Muscle of back (tissue), 11 donors: ENCODE measurements around the gene MYOF. TPM values are rescaled to one million over a fixed set of nuclear protein-coding genes. Genes with fewer than 3 reads are reported as not detected.
"Not testable (repeated sequence)": the region's sequence is repeated elsewhere in the genome, so short reads cannot be mapped to it uniquely, and the experiment has no call there.

ENCODE experiments used
- DNase-seq, 3 donors: peaks; one replicate each; pipeline versions ENCODE4 v3.0.0 to v3.0.0-alpha.2; 2013
- polyA plus RNA-seq, 10 donors: library from polyadenylated mRNA; unstranded; fragments of 120-200 nt; gene quantifications; one replicate each; pipeline ENCODE4 v1.2.1, GENCODE V29; 2013; ENCODE audit not compliant: insufficient read length in 10 of 10

MYOF gene
- polyA plus RNA-seq, 10 donors: 41.5 to 94.2 (median 59.9) TPM

DNA sequence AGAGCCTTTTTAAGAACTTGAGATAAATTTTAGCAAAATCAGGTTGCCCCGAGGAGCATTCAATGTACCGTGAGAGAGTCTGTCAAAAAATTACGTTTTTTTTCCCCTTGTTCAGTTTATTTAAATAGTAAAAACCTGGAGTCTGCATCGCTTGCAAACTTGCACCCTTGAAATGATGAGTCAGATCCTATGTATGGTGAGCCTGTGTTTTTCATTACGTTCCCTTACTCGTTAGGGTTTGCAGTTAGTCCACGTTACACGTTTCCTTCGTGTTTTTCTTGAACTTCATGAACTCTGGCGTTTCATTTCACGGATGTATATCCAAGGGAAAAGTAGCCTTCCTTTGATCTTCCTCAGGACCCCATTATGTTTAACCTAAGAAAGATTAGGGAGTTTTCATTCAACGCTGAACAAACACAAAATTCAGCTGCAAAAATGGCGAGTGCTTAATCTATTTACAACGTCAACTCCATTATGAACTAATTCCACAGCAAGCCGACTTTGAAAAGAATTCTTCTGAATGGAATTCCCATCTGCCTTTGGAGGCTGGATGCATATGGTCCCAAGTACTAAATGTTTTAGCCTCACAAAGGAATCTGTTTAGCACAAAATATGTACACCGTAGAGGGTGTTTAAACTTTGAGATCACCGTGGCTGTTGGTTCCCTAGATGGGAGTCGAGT lies 182.4 kb downstream of the MYOF start:
- peak in 2 of 3 donors; percentile 18 to 45 for DNase-seq

DNA sequence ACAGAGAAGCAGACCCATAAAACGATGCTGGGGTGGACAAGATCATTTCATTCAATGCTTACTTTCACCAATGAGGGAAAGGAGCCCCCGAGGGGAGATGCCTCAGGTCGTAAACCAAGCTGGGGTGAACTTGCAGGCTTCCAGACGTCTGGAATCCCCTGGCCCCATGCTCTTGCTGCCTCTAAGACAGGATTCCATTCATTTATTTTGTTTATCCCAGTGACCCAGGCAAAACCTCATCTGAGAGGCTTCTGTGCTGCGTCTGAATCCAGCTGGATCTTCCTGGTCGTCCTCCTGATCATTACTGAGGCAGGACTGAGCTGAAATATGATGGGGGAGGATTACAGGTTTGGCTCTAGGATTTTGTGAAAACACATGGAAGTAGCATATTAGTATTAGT lies 182.9 kb downstream of the MYOF start:
- peak in 1 of 3 donors; percentile 17 for DNase-seq

DNA sequence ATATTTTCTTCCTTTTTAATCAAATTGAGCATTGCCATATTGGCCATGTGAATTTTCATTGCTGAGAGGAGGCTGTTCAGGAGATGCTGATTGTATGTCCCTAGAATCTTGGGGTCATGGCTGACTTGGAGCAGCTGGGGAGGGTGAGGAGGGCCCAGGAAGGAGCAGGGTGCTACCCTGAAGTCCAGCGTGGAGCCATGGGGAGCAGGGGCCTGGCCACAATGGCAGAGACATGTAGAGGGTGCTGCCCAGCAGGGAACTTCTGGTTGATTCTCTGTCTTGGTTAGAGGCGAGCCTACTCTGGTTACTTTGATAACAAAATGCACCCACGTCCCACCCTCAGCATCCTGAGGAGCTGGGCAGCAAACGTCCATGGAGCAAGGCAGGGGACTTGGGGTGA lies 186.0 kb downstream of the MYOF start:
- DNase-seq: no peak

DNA sequence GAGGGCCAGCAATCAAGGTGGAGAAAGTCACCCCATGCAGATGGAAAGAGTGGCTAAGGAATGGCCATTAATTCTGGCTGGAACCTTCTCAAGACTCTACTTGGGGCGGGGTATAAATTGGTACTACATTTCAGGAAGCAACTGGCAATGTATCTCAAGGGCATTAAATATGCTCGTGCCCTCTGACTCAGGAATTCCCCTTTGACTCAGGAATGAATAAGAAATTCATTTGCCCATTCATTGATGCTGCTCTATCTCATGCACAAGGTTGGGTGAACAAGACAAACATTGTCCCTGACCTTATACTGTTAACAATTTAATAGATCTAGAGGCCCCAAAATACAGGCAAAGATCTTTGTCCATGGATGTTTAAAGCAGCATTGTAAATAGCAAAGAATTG lies 188.1 kb downstream of the MYOF start:
- no peak for DNase-seq

DNA sequence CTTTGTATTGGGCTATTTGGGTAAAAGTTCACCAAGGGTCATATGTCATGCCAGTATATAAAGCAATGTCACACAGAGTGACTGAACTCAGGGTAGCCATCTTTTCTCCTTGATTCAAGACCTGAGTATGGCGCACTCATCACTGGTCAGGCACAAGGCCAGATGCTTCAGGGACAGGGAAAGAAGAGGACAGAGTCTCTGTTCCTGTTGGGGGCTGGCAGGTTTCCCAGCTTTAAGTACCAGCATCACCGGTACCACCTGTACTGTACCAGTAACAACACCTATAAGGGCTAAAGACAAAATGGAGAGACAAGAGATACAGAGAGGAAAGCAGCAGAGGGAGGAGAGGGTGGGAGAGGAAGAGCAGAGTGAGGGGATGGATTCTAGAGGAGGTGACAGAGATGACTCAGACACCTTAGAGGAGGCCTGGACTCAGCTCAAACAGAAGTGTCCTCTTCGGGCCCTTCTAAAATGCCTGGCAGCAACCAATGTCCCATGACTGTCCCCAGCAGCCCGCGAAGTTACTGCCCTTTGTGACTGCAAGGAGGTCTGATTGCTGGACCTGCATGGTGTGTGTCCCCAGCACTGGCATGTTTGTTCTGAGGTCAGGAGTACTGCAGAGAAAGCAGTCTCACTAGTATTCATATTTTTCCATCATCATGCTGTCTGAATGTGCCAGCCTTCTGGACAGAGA lies 191.3 kb downstream of the MYOF start:
- no peak for DNase-seq

DNA sequence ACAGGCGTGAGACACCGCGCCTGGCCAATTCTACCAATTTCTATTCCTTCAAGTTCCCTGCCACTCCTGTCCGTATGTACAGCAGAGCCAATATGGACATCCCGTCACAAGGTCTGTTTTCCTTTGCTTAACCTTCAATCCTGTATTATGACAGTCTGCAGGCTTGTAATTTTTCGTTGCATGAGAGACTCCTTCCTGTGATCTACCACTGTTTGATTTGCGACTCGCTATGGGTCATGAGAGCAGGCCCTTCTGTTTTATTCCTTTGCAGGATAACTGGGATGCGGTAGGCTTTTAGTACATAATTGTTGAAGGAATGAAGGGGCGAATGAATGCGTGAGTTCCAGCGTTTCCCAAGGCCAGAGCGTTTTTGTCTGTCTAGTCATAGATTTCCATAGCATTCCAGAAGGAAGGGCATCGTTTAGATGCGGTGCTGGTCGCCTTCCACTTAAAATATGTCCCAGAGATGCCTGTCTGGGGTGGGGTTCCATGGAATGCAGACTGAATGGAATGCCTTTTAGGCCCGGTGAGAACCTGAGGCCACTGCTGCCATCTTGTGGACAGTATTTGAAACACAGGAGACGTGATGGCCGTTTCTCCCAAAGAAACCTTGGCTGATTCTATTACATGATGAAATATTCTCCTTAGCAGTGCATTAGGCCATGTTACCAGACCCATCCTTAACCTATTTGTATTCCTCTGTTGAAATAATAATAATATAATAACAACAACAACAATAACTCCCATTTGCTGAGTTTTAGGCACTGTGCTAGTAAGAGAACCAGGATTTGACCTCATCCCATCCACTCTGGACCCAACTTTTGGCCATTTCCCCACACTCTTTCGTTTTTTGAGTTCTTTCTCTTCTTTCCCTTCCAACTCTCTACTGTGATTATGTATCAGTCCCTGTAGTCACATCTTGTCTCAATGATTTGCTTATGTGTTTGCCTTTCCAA lies 193.2 kb downstream of the MYOF start:
- DNase-seq: peak; percentile 86 to 90 (median 88)

DNA sequence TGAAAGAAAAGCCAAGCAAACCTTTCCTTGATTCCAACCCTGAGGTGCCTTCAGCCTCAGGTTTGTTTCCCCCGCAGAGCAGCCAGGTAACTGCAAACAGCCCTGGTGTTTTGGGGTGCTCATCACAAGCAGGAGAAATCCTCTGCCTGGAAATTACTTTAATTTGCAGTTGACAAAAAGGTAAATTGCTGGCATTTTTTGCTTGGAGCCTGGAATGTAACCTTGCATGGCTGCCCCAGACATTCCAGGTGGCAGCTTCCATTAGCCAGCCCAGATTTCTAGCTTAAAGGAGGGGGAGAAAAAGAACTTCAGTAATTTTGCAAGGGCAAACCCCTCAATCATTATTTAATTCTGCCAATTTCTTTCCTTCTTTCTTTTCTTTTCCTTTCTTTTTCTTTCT lies 194.4 kb downstream of the MYOF start:
- DNase-seq: no peak

DNA sequence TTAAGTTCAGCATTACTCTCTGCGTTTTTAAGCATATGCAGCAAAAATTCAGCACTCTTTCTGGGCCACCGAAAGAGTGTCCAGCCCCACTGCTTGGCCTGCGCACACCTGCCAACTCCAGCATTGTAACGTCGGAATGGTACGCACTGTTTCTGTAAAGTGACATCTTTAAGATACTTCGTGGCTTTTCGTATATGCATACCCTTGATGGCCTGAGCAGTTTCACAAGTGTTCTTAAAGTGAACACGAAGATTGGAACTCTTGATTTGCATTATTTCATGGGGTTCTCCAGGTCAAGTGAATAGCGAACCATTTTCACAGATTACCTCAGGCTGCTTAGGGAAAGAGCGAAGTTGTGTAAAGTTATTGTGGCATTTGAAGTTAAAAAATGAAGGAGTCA lies 197.9 kb downstream of the MYOF start:
- not testable (repeated sequence) for DNase-seq

DNA sequence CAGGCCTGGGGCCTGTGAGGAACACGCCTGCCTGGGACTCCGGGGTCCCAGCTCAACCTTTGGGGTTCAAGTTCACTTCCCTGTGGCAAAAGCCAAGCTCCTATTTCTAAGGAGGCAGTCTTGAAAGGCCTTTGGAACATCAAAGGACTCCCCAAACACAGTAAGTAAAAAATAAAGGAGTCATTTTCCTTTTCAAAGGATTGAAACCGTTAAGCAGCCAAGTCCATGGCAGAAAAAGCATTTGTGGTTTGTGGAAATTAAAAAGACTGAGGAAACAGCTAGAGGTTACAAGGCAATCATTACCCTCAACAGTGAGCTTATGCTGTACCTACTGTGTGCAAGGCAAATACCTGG lies 200.8 kb downstream of the MYOF start:
- DNase-seq: no peak

DNA sequence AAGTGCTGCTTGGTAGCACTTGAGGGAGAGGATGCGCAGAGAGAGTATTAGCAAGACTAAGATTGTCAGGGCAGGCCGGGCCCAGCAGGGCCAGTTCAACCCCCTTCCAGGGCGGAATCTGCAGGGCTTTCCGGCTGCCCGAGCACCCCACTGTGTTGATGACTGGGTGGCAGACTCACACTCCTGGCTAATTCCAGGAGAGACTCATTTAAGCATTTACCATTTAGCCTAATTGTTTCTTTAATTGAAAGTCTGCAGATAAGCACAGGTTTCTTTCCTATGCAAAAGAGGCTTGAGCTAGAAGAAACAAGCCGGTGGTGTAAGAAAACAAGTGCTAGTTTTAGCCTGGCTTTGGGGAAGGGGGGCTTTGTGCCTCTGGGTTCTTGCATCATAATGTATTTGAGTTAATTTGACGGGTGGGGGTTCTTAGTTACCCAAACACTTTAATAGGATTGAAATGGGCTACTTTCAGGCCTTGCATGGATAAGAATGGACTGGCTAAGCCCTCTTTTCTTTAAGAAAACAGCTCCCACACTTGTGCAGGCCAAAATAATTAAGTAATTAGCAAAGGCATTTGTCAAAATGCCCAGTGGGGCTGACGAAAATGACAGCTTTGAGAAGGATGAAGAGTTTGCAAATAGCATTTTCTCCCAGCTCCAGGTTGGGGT lies 201.3 kb downstream of the MYOF start:
- no peak for DNase-seq

DNA sequence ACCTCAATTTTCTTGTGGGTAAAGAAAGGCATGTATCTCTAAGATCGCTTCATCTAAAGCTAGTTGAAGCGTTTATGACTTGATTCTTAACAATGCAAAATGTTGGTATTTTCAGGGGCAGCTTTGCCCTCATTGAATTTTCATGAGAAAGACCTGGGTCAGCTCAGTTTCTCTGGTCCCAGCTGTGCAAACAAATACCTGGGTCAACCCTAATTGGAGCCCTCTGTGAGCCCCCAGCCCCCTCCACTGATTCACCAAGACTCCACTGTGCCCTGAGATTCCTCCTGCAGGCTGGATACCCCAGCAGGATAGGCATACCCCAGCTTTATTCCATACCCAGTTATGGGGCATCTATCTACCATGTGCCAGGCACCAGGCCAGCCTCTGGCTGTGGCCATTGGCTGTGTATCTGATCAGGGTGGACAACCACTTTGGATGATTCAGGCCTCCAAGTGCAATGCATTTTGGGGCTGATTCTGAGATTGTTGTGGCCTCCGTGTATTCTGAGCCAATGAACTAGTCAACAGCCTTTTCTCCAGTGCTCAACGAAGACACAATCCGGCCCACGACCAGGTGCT lies 201.9 kb downstream of the MYOF start:
- no peak for DNase-seq

DNA sequence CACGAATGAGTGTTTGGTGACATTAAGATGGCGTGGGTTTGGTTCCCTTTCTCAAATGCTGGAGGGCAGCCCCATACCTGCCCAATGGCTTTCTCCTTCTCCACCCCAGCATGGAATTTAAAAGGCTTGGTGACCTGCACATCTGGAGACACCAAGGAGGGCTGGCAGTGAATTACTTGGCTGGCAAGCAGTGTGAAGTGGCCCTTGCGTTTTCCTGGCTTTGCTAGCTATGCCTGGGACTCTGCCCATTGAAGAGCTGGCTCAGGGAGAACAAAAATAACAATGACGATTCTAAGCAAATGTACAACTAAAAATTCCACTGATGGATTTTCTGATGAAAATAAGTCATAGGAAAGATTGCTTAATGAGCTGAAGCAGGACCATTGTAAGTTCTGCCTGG lies 204.8 kb downstream of the MYOF start:
- no peak for DNase-seq

DNA sequence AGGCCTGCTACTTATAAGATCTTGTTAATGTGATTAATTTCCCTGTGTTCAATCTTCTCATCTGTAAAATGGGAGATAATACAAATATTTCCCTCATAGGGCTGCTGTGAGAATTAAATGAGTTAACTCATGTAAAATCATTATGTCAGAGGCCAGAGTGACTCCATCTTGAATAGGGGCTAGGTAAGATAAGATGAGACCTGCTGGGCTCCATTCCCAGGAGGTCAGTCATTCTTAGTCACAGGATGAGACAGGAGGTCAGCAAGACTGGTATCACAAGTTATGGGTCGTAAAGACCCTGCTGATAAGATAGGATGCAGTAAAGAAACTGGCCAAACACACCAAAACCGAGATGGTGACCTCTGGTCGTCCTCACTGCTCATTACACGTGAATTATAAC lies 207.7 kb downstream of the MYOF start:
- no peak for DNase-seq

DNA sequence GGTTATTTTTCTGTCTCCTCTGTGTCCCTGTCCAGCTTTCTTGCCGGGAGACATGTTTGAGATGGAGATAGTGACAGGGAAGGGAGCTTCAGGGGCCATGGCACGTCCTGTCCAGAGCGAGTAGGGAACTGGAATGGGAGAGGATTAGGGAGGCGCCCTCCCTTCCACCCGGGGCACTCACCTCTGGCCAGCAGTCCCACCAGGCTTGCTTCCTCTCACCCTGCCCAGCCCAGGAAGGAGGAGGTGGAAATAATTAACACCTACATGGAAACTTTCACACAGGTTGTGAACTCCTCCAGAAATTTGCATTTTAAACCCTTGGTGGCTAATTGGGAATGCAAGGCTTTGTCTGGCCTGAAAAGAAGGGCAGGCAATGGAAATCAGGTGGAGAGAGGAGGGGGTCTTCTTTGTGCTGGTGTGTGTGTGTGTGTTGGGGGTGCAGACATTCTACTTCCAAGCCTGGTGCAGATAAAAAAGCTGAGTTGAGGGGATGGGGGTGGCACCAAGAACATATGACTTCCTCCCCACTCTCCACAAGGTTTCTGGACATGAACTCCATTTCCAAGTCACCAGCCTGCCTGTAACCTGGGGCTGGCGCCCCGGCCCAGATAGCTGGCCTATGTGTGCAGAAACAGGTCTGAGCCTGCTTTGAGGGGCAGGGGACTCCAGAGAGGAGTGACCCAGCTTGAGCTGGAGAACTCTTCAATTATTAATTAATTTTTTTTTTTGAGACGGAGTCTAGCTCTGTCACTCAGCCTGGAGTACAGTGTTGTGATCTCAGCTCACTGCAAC lies 209.1 kb downstream of the MYOF start:
- no peak for DNase-seq

DNA sequence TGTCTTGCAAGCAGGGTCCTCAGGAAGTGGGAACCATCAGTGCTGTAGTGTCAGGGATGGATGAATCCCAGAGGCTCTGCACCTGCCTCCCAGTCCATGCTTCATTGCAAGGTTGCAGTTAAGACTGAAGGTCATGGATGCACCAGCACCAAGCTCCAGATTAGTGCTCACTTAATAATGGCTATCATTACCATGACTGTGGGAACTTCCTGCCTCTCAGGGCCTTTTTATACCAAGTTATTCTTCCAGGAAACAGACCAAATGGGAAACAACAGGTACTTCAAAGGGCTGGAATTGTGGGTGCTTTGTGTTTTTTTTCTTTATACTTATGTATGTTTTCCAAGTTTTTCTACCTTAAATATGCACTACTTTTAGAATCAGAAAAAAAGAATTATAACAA lies 210.8 kb downstream of the MYOF start:
- DNase-seq: no peak

DNA sequence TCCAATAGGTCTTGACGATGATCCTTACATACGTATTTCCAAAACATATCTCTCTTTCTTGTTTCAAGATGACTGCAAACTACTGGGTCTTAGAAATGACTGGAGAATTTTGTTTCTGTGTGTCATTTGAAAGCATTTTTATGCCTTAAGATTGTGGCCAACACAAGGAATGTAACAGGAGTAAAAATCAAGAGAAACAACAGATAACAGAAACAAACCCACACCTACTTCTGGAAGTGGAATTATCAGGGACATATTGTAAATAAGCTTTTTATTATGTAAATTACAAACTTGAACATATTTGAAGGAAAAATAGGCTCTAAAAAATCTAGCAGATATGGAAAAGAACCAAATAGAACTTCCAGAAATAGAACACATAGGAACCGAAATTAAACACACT lies 212.9 kb downstream of the MYOF start:
- DNase-seq: no peak

DNA sequence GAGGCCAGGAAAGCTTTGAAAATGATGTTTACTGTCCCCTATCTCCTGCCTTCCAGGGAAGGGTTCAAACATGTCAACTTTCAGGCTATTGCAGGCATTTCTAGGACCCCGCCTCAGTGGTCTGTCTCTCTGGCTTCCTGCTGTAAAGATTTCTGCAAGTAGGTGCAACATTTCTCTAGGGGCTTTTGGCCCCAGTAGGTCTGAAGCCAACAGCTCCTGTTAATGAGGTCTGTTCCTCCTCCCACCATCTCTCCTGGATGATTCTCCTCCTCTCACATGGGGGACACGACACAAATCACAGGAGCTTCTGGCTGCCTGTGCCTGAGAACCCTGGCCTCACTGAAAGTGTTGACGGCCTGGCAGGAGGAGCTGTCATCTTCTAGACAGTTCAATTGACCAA lies 214.1 kb downstream of the MYOF start:
- no peak for DNase-seq

DNA sequence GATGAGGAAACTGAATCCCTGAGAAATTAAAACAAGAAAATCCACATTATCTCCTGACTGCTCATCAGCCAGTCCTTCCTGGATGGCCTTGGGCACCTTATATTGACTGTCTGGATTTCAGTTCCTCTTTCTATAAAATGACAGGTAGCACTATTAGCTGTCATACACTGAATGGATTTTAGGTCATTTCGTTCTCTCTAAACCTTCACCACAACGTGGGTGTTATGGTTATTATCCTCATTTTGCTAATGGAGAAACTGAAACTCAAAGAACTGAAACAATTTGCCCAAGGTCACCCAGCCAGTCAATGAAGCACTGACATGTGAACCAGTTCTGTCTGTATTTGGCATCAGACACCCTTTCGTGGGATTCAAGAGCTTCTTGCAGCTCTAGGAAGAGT lies 214.6 kb downstream of the MYOF start:
- no peak for DNase-seq

DNA sequence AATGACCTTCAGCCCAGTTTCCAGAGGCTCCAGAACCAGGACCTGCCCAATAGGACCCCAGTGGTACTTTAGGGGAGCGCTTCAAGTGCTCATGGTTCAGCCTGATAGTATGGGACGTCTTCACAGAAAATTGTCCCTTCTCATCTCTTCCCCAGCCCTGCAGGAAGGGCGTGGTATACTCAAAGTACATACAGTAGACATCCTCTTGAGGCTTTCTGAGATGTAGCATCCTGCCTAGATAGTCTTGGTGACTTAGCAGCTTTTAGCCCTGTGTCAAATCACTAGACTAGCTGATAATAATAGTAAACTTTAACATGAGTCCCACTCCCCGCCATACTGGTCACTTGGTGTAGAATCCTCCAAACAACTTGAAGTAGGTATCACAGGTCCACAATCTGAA lies 215.3 kb downstream of the MYOF start:
- DNase-seq: no peak

DNA sequence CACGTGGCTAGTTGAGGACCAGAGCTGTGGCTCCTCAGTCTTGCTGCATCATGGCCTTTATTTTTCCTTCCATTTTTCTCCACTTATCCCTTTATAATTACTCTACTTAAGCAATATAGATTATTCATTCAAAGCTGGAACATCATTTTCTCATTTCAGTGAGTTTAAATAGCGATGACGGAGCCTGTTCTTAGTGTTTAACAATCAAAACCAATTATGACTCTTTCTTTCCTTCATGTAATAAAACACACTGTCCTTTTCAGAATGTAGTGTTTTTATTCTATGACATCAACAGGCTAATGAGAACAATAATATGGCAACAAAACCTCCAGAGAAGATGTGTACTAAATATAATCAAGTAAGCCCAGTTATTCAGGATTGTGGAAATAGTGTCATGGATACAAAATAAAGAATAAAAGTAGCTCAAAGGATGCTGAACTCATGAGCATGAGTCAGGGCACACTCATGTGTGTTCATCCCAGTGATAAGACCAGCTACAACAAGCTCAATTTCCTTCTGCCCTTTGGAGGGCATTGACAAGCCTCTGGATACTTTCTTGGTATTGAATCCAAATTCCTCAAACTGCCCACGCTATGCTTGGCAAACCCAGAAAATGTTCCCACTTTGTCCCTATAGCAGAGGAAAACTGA lies 220.0 kb downstream of the MYOF start:
- no peak for DNase-seq
